Measurements from ENCODE around the gene PFN2.

- no peak for TF ChIP-seq CTCF (IDR thresholded peaks at IDR 0.05 in 4 of 5, conservative IDR thresholded peaks at IDR 0.05 in 1 of 5)
- no peak for TF ChIP-seq POLR2A (IDR thresholded peaks at IDR 0.05)
Observed at GRCh38 chr3:149941946-149942345, 28.7 kb downstream of the PFN2 start.

Data from gastrocnemius medialis (tissue), 4 donors.